Spleen (tissue), 7 donors: ENCODE measurements around the gene RILP.

Experiments
- CTCF ChIP-seq, 11 experiments: fragments of 200-600 bp in 7 of 11; fragments of 450-650 bp in 4 of 11; sonication (generic) in 4 of 11; IDR thresholded peaks in 8 of 11; conservative IDR thresholded peaks in 3 of 11; 1 replicate in 7 of 11; 2 replicates in 4 of 11; pipeline versions ENCODE4 v1.4.0 to v1.8.0; 2016 to 2021; ENCODE audit warnings: antibody characterized with exemption in 11 of 11, inconsistent platforms in 4 of 11, mild to moderate bottlenecking in 1 of 11
- POLR2AphosphoS5 ChIP-seq, 3 donors: sonication (generic); formaldehyde crosslinking; IDR thresholded peaks; one replicate each; pipeline ENCODE4 v1.5.1; 2017; ENCODE audit warnings: antibody characterized with exemption in 3 of 3
- donor health status: DM: no; HTN: no; CAD: no; lungs with moderate emphysema.
- donor health status: DM: no; HTN: no; CAD: no.
- donor health status: DM: no; HTN: no; CAD: no.

- TF ChIP-seq POLR2AphosphoS5 (IDR thresholded peaks at IDR 0.05) (no peak), CTCF (IDR thresholded peaks at IDR 0.05 in 8 of 11, conservative IDR thresholded peaks at IDR 0.05 in 3 of 11) (no peak)
These were observed 41.0 kb downstream of the RILP start for GRCh38 chr17:1608676-1609075.
